Muscle layer of duodenum (tissue), 2 donors: ENCODE data around the gene SLC16A5.
A peak's percentile ranks its signal among the peaks of the same experiment; 100 is the strongest.

Experiments
- H3K27ac ChIP-seq: one replicate; pipeline ENCODE4 v1.7.0; 2013; ENCODE audit warnings: mild to moderate bottlenecking, low read length
- H3K27me3 ChIP-seq: one replicate; pipeline ENCODE4 v1.7.0; 2013; ENCODE audit warnings: low read depth, mild to moderate bottlenecking, control low read depth, low read length
- H3K36me3 ChIP-seq, 2 donors: one replicate each; pipeline ENCODE4 v1.7.0; 2013; ENCODE audit warnings: low read length in 2 of 2, control low read depth in 1 of 2, mild to moderate bottlenecking in 1 of 2; ENCODE audit not compliant: insufficient read depth in 2 of 2, control insufficient read depth in 1 of 2
- H3K4me1 ChIP-seq, 2 donors: one replicate each; pipeline ENCODE4 v1.7.0; 2013; ENCODE audit warnings: low read length in 2 of 2, mild to moderate bottlenecking in 2 of 2, control low read depth in 1 of 2, moderate library complexity in 1 of 2; ENCODE audit not compliant: insufficient read depth in 2 of 2, control insufficient read depth in 1 of 2
- H3K4me3 ChIP-seq, 2 donors: one replicate each; pipeline ENCODE4 v1.7.0; 2013; ENCODE audit warnings: low read length in 2 of 2, low read depth in 1 of 2, mild to moderate bottlenecking in 1 of 2
- H3K9me3 ChIP-seq, 2 donors: one replicate each; pipeline ENCODE4 v1.7.0; 2013; ENCODE audit warnings: low read length in 2 of 2, control low read depth in 1 of 2, mild to moderate bottlenecking in 1 of 2; ENCODE audit not compliant: control insufficient read depth in 1 of 2
- donor health status: healthy.

Gene SLC16A5

GRCh38 chr17:75091855-75092327 lies 4.1 kb downstream of the SLC16A5 start:
- Histone ChIP-seq H3K4me1 (peaks cover 3 to 19% of the 10 kb centered on the region in 2 donors), H3K4me3 (no peak overlapping the region), H3K36me3 (no peaks in the 10 kb centered on the region), H3K9me3 (no peaks in the 10 kb centered on the region), H3K27me3 (no peaks in the 10 kb centered on the region), H3K27ac (peak overlapping the region; percentile 80)

- Histone ChIP-seq H3K27ac (peak overlapping the region; percentile 40), H3K4me1 (peaks cover 3 to 19% of the 10 kb centered on the region in 2 donors), H3K27me3 (no peaks in the 10 kb centered on the region), H3K36me3 (peaks cover 0 to under 1% of the 10 kb centered on the region in 2 donors), H3K9me3 (no peaks in the 10 kb centered on the region), H3K4me3 (no peak overlapping the region)
Measured at GRCh38 chr17:75093548-75094158, 5.9 kb downstream of the SLC16A5 start.

DNA sequence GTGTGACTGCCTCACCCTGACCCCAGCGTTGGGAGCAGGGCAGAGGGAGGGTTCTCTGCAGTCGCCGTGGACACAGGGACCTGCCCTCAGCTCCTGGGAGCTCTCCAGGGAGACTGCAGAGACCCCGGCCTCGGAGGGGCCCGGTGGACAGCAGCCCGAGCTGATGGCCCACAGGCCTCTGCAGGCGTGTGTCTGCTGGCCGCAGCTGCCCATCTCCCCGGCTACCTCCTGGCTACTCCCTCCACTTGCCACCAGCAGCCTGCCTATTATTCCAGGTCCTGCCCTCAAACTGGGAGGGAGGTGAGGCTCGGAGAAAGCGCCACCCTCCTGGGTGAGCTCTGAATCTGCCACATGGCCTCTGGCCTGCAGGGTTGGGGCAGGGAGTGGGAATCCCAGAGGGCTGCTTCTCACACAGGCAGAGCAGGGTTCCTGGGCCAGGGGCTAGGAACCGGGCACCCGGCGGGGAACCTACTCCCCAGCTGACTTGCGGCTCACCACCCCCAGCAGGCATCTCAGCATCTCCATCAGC lies 7.2 kb downstream of the SLC16A5 start:
- no peak overlapping the region for H3K27ac ChIP-seq
- H3K4me1 ChIP-seq = peaks cover 3 to 19% of the 10 kb centered on the region in 2 donors
- no peak overlapping the region for H3K4me3 ChIP-seq
- peaks cover 0 to 7% of the 10 kb centered on the region in 2 donors for H3K36me3 ChIP-seq
- H3K27me3 ChIP-seq = no peaks in the 10 kb centered on the region
- no peaks in the 10 kb centered on the region for H3K9me3 ChIP-seq

GRCh38 chr17:75096082-75096625 lies 8.4 kb downstream of the SLC16A5 start:
- no peak overlapping the region for H3K27ac ChIP-seq
- H3K36me3 ChIP-seq = peaks cover 5 to 16% of the 10 kb centered on the region in 2 donors
- H3K4me3 ChIP-seq = no peak overlapping the region
- H3K9me3 ChIP-seq = no peaks in the 10 kb centered on the region
- no peaks in the 10 kb centered on the region for H3K27me3 ChIP-seq
- peaks cover 3 to 13% of the 10 kb centered on the region in 2 donors for H3K4me1 ChIP-seq

DNA sequence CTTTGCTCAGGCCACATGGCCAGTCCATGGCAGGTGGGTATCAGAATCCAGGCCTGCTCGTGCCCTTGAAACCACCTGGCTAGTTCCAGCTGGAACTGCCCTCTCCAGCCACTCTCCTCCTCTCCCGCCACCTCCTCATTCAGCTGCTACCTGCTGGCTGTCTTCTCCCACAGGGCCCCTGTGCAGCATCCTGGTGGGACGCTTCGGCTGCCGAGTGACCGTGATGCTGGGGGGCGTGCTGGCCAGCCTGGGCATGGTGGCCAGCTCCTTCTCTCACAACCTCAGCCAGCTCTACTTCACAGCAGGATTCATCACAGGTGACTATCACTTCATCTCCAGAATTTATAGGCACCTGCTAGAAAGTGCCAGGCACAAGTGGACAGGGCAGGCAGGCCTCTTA lies 10.1 kb downstream of the SLC16A5 start:
- H3K9me3 ChIP-seq = no peaks in the 10 kb centered on the region
- H3K4me3 ChIP-seq = no peak overlapping the region
- H3K27me3 ChIP-seq = no peaks in the 10 kb centered on the region
- H3K27ac ChIP-seq = no peak overlapping the region
- peaks cover 5 to 16% of the 10 kb centered on the region in 2 donors for H3K36me3 ChIP-seq
- peaks cover 3% of the 10 kb centered on the region in 2 donors for H3K4me1 ChIP-seq

DNA sequence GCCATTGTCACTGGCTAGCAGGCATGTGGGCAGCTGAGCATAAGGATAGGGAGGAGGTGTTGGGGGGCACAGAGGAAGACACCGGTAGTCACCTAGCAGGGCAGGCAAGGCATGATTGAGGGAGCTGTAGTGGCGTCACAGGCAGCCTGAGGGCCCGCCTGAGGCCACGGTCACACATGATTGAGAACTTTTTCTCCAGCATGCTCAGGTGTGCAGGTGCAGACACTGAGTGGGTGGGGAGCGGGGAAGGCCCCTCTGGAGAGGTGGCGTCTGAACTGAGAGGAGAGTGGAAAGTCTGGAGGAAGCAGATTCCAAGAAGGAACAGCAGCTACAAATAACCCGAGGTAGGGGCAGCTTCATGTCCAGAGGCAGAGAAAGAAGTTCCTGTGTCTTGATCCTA lies 11.1 kb downstream of the SLC16A5 start:
- H3K9me3 ChIP-seq = no peaks in the 10 kb centered on the region
- no peak overlapping the region for H3K27ac ChIP-seq
- H3K36me3 ChIP-seq = peaks cover 5 to 16% of the 10 kb centered on the region in 2 donors
- H3K27me3 ChIP-seq = no peaks in the 10 kb centered on the region
- H3K4me1 ChIP-seq = peaks cover 0 to under 1% of the 10 kb centered on the region in 2 donors
- no peak overlapping the region for H3K4me3 ChIP-seq

DNA sequence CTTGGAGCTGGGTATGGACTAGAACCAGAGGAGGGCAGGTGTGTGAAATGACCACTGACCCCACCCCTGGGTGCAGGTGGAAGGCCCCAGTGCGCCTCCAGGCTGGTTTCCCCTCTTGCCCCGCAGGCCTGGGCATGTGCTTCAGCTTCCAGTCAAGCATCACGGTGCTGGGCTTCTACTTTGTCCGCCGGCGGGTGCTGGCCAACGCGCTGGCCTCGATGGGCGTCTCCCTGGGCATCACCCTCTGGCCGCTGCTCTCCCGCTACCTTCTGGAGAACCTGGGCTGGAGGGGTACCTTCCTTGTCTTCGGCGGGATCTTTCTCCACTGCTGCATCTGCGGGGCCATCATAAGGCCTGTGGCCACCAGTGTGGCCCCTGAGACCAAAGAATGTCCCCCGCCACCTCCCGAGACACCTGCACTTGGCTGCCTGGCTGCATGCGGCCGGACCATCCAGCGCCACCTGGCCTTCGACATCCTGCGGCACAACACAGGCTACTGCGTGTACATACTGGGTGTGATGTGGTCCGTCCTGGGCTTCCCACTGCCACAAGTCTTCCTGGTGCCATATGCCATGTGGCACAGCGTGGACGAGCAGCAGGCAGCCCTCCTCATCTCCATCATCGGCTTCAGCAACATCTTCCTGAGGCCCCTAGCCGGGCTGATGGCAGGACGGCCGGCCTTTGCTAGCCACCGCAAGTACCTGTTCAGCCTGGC lies 12.3 kb downstream of the SLC16A5 start:
- H3K4me1 ChIP-seq = peaks cover 0 to 3% of the 10 kb centered on the region in 2 donors
- H3K9me3 ChIP-seq = no peaks in the 10 kb centered on the region
- H3K36me3 ChIP-seq = peaks cover 5 to 16% of the 10 kb centered on the region in 2 donors
- no peak overlapping the region for H3K4me3 ChIP-seq
- H3K27ac ChIP-seq = no peak overlapping the region
- H3K27me3 ChIP-seq = no peaks in the 10 kb centered on the region

GRCh38 chr17:75102385-75102821 lies 14.6 kb downstream of the SLC16A5 start:
- H3K36me3 ChIP-seq = peaks cover 5 to 16% of the 10 kb centered on the region in 2 donors

GRCh38 chr17:75103601-75104554 lies 16.1 kb downstream of the SLC16A5 start:
- H3K27ac ChIP-seq = no peak overlapping the region
- peaks cover 0 to 3% of the 10 kb centered on the region in 2 donors for H3K4me1 ChIP-seq
- H3K9me3 ChIP-seq = no peaks in the 10 kb centered on the region
- H3K4me3 ChIP-seq = no peak overlapping the region
- peaks cover 5 to 13% of the 10 kb centered on the region in 2 donors for H3K36me3 ChIP-seq
- H3K27me3 ChIP-seq = no peaks in the 10 kb centered on the region

More at GRCh38 chr17:75102385-75102821, 14.6 kb downstream of the SLC16A5 start:
- Histone ChIP-seq H3K27ac (no peak overlapping the region), H3K9me3 (no peaks in the 10 kb centered on the region), H3K4me3 (no peak overlapping the region), H3K27me3 (no peaks in the 10 kb centered on the region), H3K4me1 (peaks cover 0 to 3% of the 10 kb centered on the region in 2 donors)

- peaks cover 3 to 4% of the 10 kb centered on the region in 2 donors for H3K36me3 ChIP-seq
- H3K4me3 ChIP-seq = no peak overlapping the region
- no peak overlapping the region for H3K27ac ChIP-seq
- peaks cover 0 to 10% of the 10 kb centered on the region in 2 donors for H3K4me1 ChIP-seq
- no peaks in the 10 kb centered on the region for H3K9me3 ChIP-seq
- no peaks in the 10 kb centered on the region for H3K27me3 ChIP-seq
Measured at GRCh38 chr17:75105126-75106080, 17.6 kb downstream of the SLC16A5 start.
